Measurements from ENCODE around the gene CCDC80.

GRCh38 chr3:112639455-112640225 lies 1.3 kb downstream of the CCDC80 start:
- no peak for TF ChIP-seq POLR2AphosphoS5 (IDR thresholded peaks at IDR 0.05; ENCODE audit: borderline replicate concordance, low read depth, low read length)
- TF ChIP-seq EZH2 (IDR thresholded peaks at IDR 0.05) = no peak
- TF ChIP-seq FOXP2 (optimal IDR thresholded peaks at IDR 0.05; ENCODE audit: control extremely low read depth, extremely low read length, insufficient read depth) = no peak
